ENCODE data around the gene SMARCC2. TPM values are rescaled to one million over a fixed set of nuclear protein-coding genes. Genes with fewer than 3 reads are reported as not detected.
A peak's percentile ranks its signal among the peaks of the same experiment; 100 is the strongest.

Gene SMARCC2
- total and polyA plus RNA-seq, 9 of the 15 experiments (the other 6 are each of a cell fraction or from before 2014, with no cell fraction given), result 11.9 to 86.0 (median 36.6) TPM

DNA sequence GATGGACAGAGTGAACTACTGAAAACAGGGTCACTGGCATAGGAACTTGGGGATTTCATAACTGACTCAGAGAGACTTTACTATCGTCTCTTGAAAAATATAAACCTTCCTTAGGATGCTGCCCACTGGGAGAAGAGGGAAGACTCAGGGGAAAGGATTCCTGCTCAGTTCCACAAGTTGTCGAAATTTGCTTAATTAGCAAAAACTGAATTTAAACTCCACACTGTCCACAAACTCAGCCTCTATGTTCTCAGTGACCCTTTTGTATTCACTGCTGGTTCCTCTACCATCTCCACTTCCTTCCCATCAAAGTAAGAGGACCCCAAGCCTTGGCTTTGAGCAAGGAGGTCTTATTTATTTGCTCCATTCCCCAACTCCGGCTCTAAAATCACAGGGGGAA lies 44.1 kb downstream of the SMARCC2 start (continued):
- no peak for TF ChIP-seq NFE2L1 (tag; IDR thresholded peaks at IDR 0.05; ENCODE audit: borderline replicate concordance, low read depth)
- TF ChIP-seq KAT7 (CRISPR knock-in tag; IDR thresholded peaks at IDR 0.05; ENCODE audit: borderline replicate concordance), result no peak
- TF ChIP-seq GABPB1 (CRISPR knock-in tag; IDR thresholded peaks at IDR 0.05), result no peak
- TF ChIP-seq TBL1XR1 (IDR thresholded peaks at IDR 0.05; ENCODE audit: low read length in 2 of 2), result no peak
- TF ChIP-seq ZNF778 (CRISPR knock-in tag; IDR thresholded peaks at IDR 0.05), result no peak
- no peak for TF ChIP-seq MXI1 (IDR thresholded peaks at IDR 0.05; ENCODE audit: low read depth, low read length)
- TF ChIP-seq, protein P1, sequence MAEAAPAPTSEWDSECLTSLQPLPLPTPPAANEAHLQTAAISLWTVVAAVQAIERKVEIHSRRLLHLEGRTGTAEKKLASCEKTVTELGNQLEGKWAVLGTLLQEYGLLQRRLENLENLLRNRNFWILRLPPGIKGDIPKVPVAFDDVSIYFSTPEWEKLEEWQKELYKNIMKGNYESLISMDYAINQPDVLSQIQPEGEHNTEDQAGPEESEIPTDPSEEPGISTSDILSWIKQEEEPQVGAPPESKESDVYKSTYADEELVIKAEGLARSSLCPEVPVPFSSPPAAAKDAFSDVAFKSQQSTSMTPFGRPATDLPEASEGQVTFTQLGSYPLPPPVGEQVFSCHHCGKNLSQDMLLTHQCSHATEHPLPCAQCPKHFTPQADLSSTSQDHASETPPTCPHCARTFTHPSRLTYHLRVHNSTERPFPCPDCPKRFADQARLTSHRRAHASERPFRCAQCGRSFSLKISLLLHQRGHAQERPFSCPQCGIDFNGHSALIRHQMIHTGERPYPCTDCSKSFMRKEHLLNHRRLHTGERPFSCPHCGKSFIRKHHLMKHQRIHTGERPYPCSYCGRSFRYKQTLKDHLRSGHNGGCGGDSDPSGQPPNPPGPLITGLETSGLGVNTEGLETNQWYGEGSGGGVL (CRISPR knock-in tag; IDR thresholded peaks at IDR 0.05), result no peak
- no peak for TF ChIP-seq CHD4 (IDR thresholded peaks at IDR 0.05; ENCODE audit: insufficient read depth, insufficient replicate concordance, low read depth, low read length, poor library complexity, severe bottlenecking)
- TF ChIP-seq HMBOX1 (IDR thresholded peaks at IDR 0.05), result no peak
- TF ChIP-seq PKNOX1 (IDR thresholded peaks at IDR 0.05), result no peak
- TF ChIP-seq ZNF316 (IDR thresholded peaks at IDR 0.05), result peak; percentile 93
- no peak for TF ChIP-seq ZNF561 (CRISPR knock-in tag; conservative IDR thresholded peaks at IDR 0.05)
- TF ChIP-seq C11orf30 (IDR thresholded peaks at IDR 0.05; ENCODE audit: low read depth), result peak; percentile 89
- no peak for TF ChIP-seq ZNF785 (CRISPR knock-in tag; IDR thresholded peaks at IDR 0.05)
- TF ChIP-seq ZNF76 (CRISPR knock-in tag; IDR thresholded peaks at IDR 0.05; ENCODE audit: borderline replicate concordance), result no peak
- no peak for TF ChIP-seq SRSF1 (IDR thresholded peaks at IDR 0.05; ENCODE audit: low read depth, low read length)
- no peak for TF ChIP-seq ZNF277 (CRISPR knock-in tag; IDR thresholded peaks at IDR 0.05; ENCODE audit: borderline replicate concordance)
- TF ChIP-seq ZBTB5 (IDR thresholded peaks at IDR 0.05), result no peak
- TF ChIP-seq FOXA3 (CRISPR knock-in tag; conservative IDR thresholded peaks at IDR 0.05 in 1 of 2, IDR thresholded peaks at IDR 0.05 in 1 of 2), result no peak

Measured in K562 (cell line).